ENCODE data around the gene ATF4.

Gene ATF4

GRCh38 chr22:39545386-39546365 is 25.3 kb downstream of the ATF4 start:
- ChIA-PET POLR2A (ENCODE audit: low non-redundant PET) (no interaction called here), CTCF (interaction anchor here (0.6 kb wide), 1 partner anchor 267 kb away, joined by 4 read pairs; no protein-coding TSS in a partner anchor)
- peak; percentile 16 for DNase-seq (ENCODE audit: low spot score)
- no peak overlapping the region for H3K27ac ChIP-seq
- TF ChIP-seq CTCF (conservative IDR thresholded peaks at IDR 0.05; ENCODE audit: low read depth): no peak

DNA sequence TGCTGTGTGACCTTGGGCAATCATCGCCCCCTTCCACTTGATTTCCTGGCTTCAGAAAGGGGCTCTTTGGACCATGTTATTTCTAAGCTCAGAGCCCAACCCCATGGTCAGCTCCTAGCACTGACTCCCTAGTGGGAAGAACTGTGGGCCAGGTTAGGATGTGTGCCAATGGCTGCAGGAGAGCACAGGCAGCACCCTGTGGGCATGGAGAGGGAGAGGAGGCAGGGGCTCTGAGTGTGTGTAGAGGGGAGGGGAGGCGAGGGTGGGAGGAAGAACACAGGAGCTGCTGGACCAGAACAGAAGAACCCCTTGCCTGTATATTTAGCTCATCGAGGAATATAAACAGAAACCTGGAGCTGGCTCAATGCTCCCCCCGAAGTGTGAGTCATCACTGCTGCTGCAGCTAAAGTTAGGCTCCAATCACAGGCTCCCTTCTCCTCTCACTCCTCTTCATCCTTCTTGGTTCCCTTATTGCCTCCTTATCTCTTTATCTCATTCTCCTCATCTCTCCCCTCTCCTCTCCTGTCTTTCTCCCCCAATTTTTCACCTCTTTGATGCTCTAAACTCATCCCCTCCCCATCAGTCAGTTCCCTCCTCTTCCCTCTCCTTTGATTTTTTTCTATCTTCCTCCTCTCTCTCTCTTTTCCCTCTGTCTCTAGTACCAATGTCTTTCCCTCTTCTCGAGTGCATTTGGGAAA is 26.7 kb downstream of the ATF4 start:
- TF ChIP-seq CTCF (conservative IDR thresholded peaks at IDR 0.05; ENCODE audit: low read depth): no peak
- no peak overlapping the region for H3K27ac ChIP-seq
- no peak for DNase-seq (ENCODE audit: low spot score)
- ChIA-PET POLR2A (ENCODE audit: low non-redundant PET) (no interaction called here), CTCF (no interaction called here)

DNA sequence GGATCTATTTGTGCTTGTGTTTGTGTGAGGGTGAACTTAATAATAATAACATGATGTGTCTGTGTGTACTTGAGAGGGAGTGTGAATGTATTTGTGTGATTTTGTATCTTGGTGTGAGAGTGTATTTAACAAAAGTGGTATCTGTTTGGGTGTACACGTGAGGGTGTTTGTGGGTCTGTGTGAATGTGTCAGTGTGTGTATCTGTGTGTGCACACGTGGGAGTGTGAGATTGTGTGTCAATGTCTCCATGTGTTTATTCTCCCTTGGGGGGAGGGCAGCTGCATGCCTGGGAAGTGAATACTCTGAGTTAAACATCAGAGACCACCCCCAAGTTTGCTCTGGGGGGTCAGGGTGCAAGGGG is 27.2 kb downstream of the ATF4 start:
- CTCF ChIA-PET: no interaction called here
- DNase-seq (ENCODE audit: low spot score): no peak
- H3K27ac ChIP-seq: no peak overlapping the region
- TF ChIP-seq CTCF (conservative IDR thresholded peaks at IDR 0.05; ENCODE audit: low read depth): no peak
- POLR2A ChIA-PET (ENCODE audit: low non-redundant PET): no interaction called here

DNA sequence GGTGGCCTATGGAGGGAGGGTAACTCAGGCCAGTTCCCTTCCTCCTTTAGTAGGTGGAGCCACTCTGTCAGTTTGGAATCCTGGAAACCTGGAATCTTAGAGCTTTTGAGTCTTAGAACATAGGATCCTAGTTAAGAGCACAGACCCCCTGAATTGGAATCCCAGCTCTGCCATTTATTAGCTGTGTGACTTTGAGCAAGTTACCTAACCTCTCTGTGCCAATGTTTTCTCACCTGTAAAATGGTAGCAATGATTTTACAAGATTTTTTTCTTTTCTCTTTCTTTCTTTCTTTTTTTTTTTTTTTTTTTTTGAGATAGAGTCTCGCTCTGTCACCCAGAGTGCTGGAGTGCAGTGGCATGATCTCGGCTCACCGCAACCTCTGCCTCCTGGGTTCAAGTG is 33.1 kb downstream of the ATF4 start:
- CTCF ChIA-PET: no interaction called here
- no peak overlapping the region for H3K27ac ChIP-seq
- TF ChIP-seq CTCF (conservative IDR thresholded peaks at IDR 0.05; ENCODE audit: low read depth): no peak
- POLR2A ChIA-PET (ENCODE audit: low non-redundant PET): no interaction called here
- DNase-seq (ENCODE audit: low spot score): no peak

- TF ChIP-seq CTCF (conservative IDR thresholded peaks at IDR 0.05; ENCODE audit: low read depth): no peak
- H3K27ac ChIP-seq: no peak overlapping the region
- CTCF ChIA-PET: no interaction called here
- DNase-seq (ENCODE audit: low spot score): no peak
- POLR2A ChIA-PET (ENCODE audit: low non-redundant PET): no interaction called here
Measured at GRCh38 chr22:39554151-39554550, 33.8 kb downstream of the ATF4 start.

DNA sequence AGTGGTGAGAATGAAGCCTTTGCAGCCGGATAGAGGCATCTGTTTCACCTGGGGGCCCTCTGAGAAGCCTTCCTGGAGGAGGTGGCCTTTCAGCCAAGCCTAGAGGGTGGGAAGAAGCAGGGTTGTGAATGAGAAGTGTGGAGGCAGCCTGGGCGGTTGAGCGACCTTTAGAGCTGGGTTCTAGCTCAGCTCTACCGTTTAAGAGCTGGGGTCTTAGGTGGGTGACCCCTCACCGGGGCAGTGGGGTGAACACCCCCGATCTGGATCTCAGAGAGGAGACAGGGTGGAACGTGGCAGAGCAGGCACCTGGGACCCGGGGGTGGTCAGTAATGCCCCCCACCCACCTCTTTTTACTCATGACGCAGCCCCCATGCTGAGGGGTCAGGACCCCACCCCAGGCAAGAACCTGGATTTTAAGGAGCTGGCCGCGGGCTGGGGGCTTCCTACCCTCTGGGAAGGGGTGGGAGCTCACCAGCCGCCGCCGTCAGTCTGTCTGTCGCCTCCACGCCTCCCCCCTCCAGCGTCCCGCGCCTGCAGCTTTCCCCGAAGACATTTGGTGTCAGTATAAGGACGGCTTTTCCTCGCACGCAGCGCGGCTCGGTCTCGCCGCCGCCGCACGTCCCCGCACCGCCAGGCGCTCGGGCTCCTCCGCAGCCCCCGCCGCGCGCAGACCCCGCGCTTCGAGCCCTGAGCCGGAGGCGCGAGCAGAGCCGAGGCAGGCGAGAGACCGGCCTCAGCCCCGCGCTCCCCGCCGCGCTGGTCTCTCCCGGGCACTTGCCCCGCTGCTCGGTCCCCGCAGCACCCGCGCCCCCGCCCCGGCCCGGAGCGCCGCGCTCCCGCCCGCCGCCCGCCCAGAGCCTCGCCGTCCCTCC is 36.8 kb downstream of the ATF4 start:
- ChIA-PET CTCF (interaction anchor here (0.6 to 1.1 kb wide), 4 partner anchors 88 to 486 kb away, joined by 3 to 8 read pairs (median 3); no protein-coding TSS in a partner anchor), POLR2A (ENCODE audit: low non-redundant PET) (no interaction called here)
- DNase-seq (ENCODE audit: low spot score): no peak
- TF ChIP-seq CTCF (conservative IDR thresholded peaks at IDR 0.05; ENCODE audit: low read depth): no peak
- no peak overlapping the region for H3K27ac ChIP-seq
